ENCODE measurements around the gene EVC2.

Gene EVC2

DNA sequence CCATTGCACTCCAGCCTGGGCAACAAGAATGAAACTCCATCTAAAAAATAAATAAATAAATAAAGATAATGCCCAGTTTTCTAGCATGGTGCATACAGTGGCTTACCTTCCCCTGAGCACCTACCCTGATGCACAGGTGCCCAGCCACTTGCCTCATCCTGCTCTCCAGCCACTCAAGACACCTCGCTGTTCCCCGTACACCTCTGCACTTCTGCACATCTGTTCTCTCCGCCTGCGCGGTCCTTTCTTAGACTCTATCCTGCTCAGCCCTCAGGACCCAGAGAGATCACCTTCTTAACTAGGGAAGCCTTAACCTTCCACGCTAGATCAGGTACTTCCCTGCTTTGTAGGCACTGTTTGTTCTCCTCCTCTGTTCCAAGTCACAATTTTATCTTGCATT is 5.5 kb upstream of the EVC2 start:
- DNase-seq (ENCODE audit: low read depth) = no peak

DNA sequence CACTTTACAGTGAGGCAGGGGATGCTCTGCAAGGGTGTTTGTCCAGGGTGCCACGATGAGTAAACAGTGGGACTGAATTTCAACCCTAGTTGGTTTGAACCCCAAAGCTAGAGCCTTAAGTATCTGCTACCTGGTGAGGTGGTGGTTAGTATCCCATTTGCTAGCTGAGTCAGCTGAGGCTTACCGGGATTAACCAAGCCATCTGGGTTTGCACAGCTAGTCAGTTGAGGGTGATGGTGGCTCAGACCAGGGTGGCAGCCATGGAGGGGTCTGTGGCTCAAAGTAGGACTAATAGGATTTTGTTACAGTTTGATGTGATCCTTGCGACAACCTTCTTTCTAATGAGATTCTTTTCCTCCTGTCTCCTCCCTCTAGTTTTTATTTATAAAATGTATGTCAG is 4.6 kb upstream of the EVC2 start:
- no peak for DNase-seq (ENCODE audit: low read depth)

- DNase-seq (ENCODE audit: low read depth) = no peak
These were observed 4.2 kb upstream of the EVC2 start for GRCh38 chr4:5712517-5712916.

DNA sequence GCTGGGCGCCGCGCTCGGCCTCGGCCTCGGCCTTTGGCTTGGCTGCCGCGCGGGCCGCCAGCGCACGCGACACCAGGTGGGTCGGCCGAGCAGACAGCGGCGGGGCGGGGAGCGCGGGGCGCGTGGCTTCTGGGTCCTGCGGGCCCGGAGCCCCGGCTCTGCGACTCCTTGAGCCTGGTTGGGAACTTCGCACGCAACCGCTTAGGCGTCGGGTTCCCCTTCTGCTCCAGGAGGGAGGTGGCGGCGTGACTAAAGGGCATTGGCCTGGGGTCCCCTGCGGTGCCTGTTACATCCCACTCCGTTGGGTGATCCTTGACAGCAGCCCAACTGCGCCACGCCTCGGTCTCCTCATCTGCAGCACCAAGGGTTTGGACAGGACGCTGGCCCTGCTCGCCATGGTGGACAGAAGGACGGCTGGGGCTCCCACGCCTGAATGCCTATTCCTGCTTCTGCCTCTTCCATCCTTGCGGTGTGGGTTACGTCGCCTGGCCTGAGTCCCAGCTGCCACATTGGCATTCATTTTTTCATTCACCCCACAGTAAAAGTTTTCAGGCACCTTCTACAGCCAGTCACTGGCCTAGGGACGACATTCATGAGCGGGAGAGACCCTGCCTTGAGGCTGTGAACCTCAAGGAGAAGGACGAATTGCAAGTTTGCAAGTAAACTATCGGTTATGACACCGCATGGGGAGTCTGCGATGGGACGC is 3.3 kb upstream of the EVC2 start:
- DNase-seq (ENCODE audit: low read depth) = no peak

- peak; percentile 74 for DNase-seq (ENCODE audit: low read depth)
These were observed 2.7 kb upstream of the EVC2 start, which contains the start of gene EVC for GRCh38 chr4:5710961-5711478. TSS of gene EVC (plus strand) at chr4:5711201. CDS start at chr4:5711381, 180 bp downstream.

GRCh38 chr4:5710065-5710960 is 2.0 kb upstream of the EVC2 start:
- DNase-seq (ENCODE audit: low read depth) = no peak

- no peak for DNase-seq (ENCODE audit: low read depth)
These were observed 832 bp upstream of the EVC2 start for GRCh38 chr4:5709207-5709575.

DNA sequence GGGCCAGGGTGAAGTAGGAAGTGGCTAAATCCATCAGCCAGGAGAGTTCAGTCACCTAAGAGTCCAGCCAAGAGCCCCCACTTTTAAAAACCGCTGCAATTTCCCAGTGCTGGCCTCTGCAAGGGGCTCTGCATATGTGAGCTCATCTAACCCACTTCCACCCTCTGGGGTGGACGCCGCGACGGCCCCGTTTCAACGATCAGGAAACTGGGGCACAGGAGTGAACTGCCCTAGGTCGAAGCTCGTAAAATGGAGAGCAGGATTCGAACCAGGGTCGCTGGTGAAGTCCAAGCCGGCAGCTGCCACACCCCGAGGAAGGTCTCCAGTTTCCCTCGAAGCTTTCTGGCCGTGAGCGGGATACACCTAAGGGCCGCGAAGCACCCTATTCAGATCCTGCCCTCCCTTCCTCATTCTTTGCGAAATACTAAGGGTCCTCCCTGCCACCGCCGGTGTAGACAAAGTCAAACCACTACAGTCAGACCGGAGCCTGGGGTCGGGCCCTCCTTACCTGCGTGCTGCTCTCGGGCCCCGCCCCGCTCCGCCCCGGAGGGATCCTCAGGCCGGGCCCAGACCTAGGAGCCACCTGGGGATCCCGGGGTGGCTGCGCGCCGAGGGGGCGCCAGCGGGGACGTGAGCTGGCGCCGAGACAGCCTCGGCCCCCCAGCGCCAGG is 446 bp downstream of the EVC2 start:
- DNase-seq (ENCODE audit: low read depth) = no peak

GRCh38 chr4:5707366-5707765 is 993 bp downstream of the EVC2 start:
- DNase-seq (ENCODE audit: low read depth) = no peak

DNA sequence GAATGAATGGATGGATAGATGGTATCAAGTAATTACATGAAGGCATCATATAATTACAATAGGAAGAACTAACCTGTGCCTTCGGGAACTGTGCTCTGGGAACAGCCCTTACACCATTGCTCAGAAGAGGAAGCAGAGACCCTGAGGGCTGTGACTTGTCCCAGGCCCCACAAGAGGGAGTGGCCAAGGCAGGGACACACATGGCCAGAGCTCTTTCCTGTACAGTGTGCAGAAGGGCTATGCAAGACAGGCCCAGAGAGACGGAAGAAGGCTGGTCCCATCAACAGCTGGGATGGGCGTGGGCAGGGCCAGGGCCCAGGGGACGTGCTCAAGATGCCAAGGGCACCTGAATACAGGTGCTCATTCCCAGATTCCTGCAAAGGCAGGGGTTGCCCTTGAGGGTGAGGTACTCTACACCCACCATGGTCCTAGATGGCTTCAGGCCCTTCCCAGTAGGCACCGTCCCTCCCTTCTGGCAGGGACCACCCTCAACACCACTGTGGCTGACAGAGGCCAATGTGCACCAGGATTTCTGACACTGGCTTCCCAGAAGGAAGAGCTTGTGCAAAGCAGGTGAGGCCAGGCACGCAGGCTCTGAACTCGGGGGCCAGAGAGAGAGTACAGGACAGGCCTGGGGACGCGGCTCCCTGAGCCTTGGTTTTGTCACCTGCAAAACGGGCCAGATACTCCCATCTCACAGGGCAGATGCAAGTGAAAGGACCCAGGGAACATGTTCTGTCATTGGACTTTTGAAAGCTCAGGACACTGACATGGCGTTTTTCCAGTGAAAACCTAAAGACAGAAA is 1.7 kb downstream of the EVC2 start:
- DNase-seq (ENCODE audit: low read depth) = no peak

- DNase-seq (ENCODE audit: low read depth) = no peak
These were observed 2.6 kb downstream of the EVC2 start for GRCh38 chr4:5705647-5706320.

DNA sequence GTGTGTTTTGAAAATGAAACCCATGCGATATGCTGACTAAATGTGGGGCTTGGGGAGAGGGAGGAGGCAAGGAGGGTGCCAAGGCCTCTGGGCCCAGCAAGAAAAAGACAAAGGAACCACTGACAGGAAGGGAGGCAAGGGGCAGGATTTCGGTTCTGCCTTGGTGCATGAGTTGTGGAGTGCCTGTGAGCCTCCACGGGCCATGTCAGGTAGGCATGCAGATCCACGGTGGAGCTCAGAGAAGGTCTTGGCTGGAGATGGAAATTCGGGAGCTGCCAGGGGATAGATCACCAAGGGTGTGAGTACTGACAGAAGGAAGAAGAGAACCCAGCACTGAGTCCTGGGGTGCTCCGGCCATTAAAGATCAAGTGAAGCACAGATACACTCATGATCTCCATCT is 4.1 kb downstream of the EVC2 start:
- no peak for DNase-seq (ENCODE audit: low read depth)

DNA sequence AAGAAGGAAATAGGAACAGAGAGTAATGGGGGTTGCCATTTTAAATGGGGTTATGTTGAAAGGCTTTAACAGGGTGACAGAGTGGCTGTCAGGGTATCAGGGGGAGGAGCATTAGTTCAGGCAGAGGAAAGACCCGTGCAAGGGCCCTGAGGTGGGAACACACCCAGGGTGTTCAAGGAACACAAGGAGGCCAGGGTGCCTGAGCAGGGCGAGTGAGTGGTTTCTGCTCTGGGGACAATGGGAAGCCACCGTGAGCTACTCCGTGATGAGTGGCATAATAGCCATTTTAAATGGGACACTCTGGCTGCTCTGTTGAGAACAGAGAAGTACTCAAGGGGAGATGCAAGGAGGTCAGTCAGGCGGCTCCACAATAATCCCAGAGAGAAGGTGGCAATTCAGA is 4.5 kb downstream of the EVC2 start:
- no peak for DNase-seq (ENCODE audit: low read depth)

- DNase-seq (ENCODE audit: low read depth) = no peak
These were observed 6.4 kb downstream of the EVC2 start for GRCh38 chr4:5701971-5702370.

GRCh38 chr4:5700459-5700858 is 7.9 kb downstream of the EVC2 start:
- no peak for DNase-seq (ENCODE audit: low read depth)

DNA sequence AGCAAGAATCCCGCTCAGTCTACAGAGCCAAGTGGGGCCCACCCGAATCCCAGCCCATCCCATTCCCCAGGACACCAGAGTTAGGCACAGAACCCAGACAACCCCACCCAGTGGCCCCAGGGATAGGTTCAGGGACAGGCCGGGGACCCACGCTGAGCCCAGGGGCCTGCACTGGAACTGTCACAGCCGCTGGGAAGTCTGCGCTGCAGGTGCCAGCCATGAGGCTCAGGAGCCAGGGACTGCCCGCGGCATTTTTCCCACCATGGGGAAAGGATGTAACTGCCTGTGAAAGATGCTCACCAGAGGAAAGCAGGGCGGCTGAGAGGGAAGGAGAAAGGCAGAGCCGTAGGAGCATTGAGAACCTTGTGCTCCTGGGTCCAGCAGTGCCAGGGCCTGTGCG is 12.0 kb downstream of the EVC2 start:
- DNase-seq (ENCODE audit: low read depth) = no peak

GRCh38 chr4:5693871-5694270 is 14.5 kb downstream of the EVC2 start:
- DNase-seq (ENCODE audit: low read depth) = no peak

GRCh38 chr4:5691491-5692132 is 16.7 kb downstream of the EVC2 start:
- DNase-seq (ENCODE audit: low read depth) = no peak

GRCh38 chr4:5689065-5689464 is 19.3 kb downstream of the EVC2 start:
- DNase-seq (ENCODE audit: low read depth) = no peak

GRCh38 chr4:5686338-5686737 is 22.0 kb downstream of the EVC2 start:
- no peak for DNase-seq (ENCODE audit: low read depth)

- no peak for DNase-seq (ENCODE audit: low read depth)
These were observed 23.1 kb downstream of the EVC2 start for GRCh38 chr4:5685296-5685695.
